Keratinocyte (primary cell): ENCODE measurements around the gene NEUROG1. TPM values are rescaled to one million over a fixed set of nuclear protein-coding genes. Genes with fewer than 3 reads are reported as not detected.
A peak's percentile ranks its signal among the peaks of the same experiment; 100 is the strongest.

Experiments
- DNase-seq: peaks from one replicate; pipeline ENCODE4 v3.0.0-alpha.2; 2011; ENCODE audit warnings: low read depth, missing footprints, low spot score
- FAIRE-seq: peaks from 2 replicates; lab custom pipeline; 2011; peaks lifted over from hg19 to GRCh38; lab: Jason Lieb, UNC
- H2AFZ ChIP-seq: 2 replicates; pipeline ENCODE4 v1.6.0; 2012; ENCODE audit warnings: low read length, control low read depth, inconsistent platforms; ENCODE audit not compliant: control insufficient read depth
- H3K27ac ChIP-seq: 2 replicates; pipeline ENCODE4 v1.5.1; 2011; ENCODE audit warnings: low read length; ENCODE audit not compliant: control insufficient read depth, insufficient read depth
- H3K27me3 ChIP-seq: 3 replicates; pipeline ENCODE4 v1.6.0; 2011; ENCODE audit warnings: low read length; ENCODE audit not compliant: control insufficient read depth, insufficient read depth; ENCODE audit errors: extremely low read depth
- H3K36me3 ChIP-seq, 2 experiments: 2 replicates in 1 of 2; 3 replicates in 1 of 2; pipeline ENCODE4 v1.5.1; 2011; ENCODE audit warnings: low read length in 2 of 2, mild to moderate bottlenecking in 1 of 2; ENCODE audit not compliant: control insufficient read depth in 2 of 2, insufficient read depth in 2 of 2; ENCODE audit errors: extremely low read depth in 1 of 2
- H3K4me1 ChIP-seq: 3 replicates; pipeline ENCODE4 v1.5.1; 2011; ENCODE audit warnings: low read length; ENCODE audit not compliant: control insufficient read depth, insufficient read depth; ENCODE audit errors: extremely low read depth
- H3K4me2 ChIP-seq: 3 replicates; pipeline ENCODE4 v1.6.0; 2011; ENCODE audit warnings: low read depth, low read length; ENCODE audit not compliant: control insufficient read depth, insufficient read depth; ENCODE audit errors: extremely low read depth
- H3K4me3 ChIP-seq, 3 experiments: fragments of 200-600 bp in 1 of 3; sonication (generic) in 1 of 3; 2 replicates in 2 of 3; 3 replicates in 1 of 3; pipeline ENCODE4 v1.5.1; 2011 to 2016; ENCODE audit warnings: low read length in 3 of 3, mild to moderate bottlenecking in 3 of 3, control low read depth in 2 of 3, inconsistent platforms in 1 of 3, low read depth in 1 of 3, mixed read lengths in 1 of 3, mixed run types in 1 of 3, moderate library complexity in 1 of 3; ENCODE audit not compliant: control insufficient read depth in 2 of 3, insufficient read depth in 2 of 3; ENCODE audit errors: extremely low read depth in 1 of 3
- H3K79me2 ChIP-seq: 2 replicates; pipeline ENCODE4 v1.6.0; 2012; ENCODE audit warnings: low read length; ENCODE audit not compliant: control insufficient read depth, insufficient read depth
- H3K9ac ChIP-seq: 3 replicates; pipeline ENCODE4 v1.6.0; 2011; ENCODE audit warnings: low read length; ENCODE audit not compliant: control insufficient read depth, insufficient read depth; ENCODE audit errors: extremely low read depth
- H3K9me1 ChIP-seq: 3 replicates; pipeline ENCODE4 v1.6.0; 2011; ENCODE audit warnings: low read length; ENCODE audit not compliant: control insufficient read depth, insufficient read depth; ENCODE audit errors: extremely low read depth
- H3K9me3 ChIP-seq: 2 replicates; pipeline ENCODE4 v1.5.1; 2012; ENCODE audit warnings: low read depth, low read length; ENCODE audit not compliant: control insufficient read depth
- H4K20me1 ChIP-seq: 3 replicates; pipeline ENCODE4 v1.6.0; 2011; ENCODE audit warnings: low read length; ENCODE audit not compliant: control insufficient read depth, insufficient read depth; ENCODE audit errors: extremely low read depth
- EZH2 ChIP-seq: IDR thresholded peaks from one replicate; pipeline ENCODE4 v1.6.1; 2012; ENCODE audit warnings: inconsistent platforms, mild to moderate bottlenecking, low read length, moderate library complexity
- dilution Hi-C: fragments of 300-500 bp; cut with MboI; formaldehyde crosslinking; loops from one replicate; pipeline ENCODE4 v1.7.0; 2020; ENCODE audit warnings: low sequenced_read_pairs; ENCODE audit not compliant: extremely low pct_ligation_motif_present
- polyA plus RNA-seq, 5 experiments: library from polyadenylated mRNA; depleted of rRNA in 3 of 5; stranded (reverse) in 3 of 5; stranded (forward) in 1 of 5; unstranded in 1 of 5; fragments of >200 nt; gene quantifications; 1 replicate in 1 of 5; 2 replicates in 3 of 5; 3 replicates in 1 of 5; pipeline versions ENCODE4 v1.2.1 to v1.2.3, GENCODE V29; 2011 to 2012; ENCODE audit warnings: missing spikeins in 2 of 5, low read depth in 1 of 5, low replicate concordance in 1 of 5
- TF ChIP-seq, protein P1 (sequence below), 3 experiments: IDR thresholded peaks in 1 of 3; conservative IDR thresholded peaks in 1 of 3; optimal IDR thresholded peaks in 1 of 3; 2 replicates in 2 of 3; 3 replicates in 1 of 3; pipeline versions ENCODE3 to v1.5.1; 2011; ENCODE audit warnings: low read length in 3 of 3, mild to moderate bottlenecking in 3 of 3, moderate library complexity in 2 of 3, control low read depth in 1 of 3, inconsistent platforms in 1 of 3; ENCODE audit not compliant: insufficient read depth in 2 of 3; ENCODE audit errors: extremely low read depth in 1 of 3

NEUROG1 gene
- polyA plus RNA-seq, 1 donor (not counting 4 experiments of a cell fraction or from before 2014, with no cell fraction given), result not detected

DNA sequence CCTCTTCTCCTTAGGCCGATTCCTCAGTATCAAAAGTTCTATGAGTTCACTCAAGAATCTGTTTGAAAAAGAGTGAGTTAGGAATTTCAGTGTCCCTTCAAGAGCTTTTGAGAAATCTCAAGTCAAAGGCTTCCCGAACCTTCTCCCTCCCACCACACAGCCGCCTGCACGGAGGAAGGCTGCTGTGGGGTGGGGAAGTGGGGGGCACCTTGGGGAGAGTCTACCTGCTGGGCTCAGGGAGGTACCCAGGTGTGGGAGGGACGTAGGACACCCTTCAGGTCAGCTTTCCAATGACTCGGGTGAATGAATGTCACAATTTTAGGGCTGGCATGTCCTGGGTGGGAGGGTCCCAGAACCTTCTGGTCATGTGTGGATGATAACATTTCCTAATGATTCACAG, 25.5 kb upstream of the NEUROG1 start:
- H3K9me1 ChIP-seq, result no peaks in the 10 kb centered on the region
- H3K79me2 ChIP-seq, result no peaks in the 10 kb centered on the region
- peaks cover under 1% of the 10 kb centered on the region for H3K4me1 ChIP-seq
- peaks cover 4% of the 10 kb centered on the region for H3K27me3 ChIP-seq
- no peak overlapping the region for H3K4me2 ChIP-seq
- no peak overlapping the region for H3K9ac ChIP-seq
- TF ChIP-seq, protein P1, sequence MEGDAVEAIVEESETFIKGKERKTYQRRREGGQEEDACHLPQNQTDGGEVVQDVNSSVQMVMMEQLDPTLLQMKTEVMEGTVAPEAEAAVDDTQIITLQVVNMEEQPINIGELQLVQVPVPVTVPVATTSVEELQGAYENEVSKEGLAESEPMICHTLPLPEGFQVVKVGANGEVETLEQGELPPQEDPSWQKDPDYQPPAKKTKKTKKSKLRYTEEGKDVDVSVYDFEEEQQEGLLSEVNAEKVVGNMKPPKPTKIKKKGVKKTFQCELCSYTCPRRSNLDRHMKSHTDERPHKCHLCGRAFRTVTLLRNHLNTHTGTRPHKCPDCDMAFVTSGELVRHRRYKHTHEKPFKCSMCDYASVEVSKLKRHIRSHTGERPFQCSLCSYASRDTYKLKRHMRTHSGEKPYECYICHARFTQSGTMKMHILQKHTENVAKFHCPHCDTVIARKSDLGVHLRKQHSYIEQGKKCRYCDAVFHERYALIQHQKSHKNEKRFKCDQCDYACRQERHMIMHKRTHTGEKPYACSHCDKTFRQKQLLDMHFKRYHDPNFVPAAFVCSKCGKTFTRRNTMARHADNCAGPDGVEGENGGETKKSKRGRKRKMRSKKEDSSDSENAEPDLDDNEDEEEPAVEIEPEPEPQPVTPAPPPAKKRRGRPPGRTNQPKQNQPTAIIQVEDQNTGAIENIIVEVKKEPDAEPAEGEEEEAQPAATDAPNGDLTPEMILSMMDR (optimal IDR thresholded peaks at IDR 0.05 in 1 of 3, IDR thresholded peaks at IDR 0.05 in 1 of 3, conservative IDR thresholded peaks at IDR 0.05 in 1 of 3; ENCODE audit: extremely low read depth in 1 of 3, insufficient read depth in 2 of 3, low read length in 3 of 3), result no peak
- no peak for TF ChIP-seq EZH2
- dilution Hi-C loops, result no loop called here
- H2AFZ ChIP-seq, result peak overlapping the region; percentile 68
- H3K4me3 ChIP-seq, result no peak overlapping the region
- H3K9me3 ChIP-seq, result no peaks in the 10 kb centered on the region
- H3K36me3 ChIP-seq, result no peaks in the 10 kb centered on the region
- no peak for DNase-seq
- no peaks in the 10 kb centered on the region for H4K20me1 ChIP-seq
- no peak overlapping the region for H3K27ac ChIP-seq
- no peak for FAIRE-seq

DNA sequence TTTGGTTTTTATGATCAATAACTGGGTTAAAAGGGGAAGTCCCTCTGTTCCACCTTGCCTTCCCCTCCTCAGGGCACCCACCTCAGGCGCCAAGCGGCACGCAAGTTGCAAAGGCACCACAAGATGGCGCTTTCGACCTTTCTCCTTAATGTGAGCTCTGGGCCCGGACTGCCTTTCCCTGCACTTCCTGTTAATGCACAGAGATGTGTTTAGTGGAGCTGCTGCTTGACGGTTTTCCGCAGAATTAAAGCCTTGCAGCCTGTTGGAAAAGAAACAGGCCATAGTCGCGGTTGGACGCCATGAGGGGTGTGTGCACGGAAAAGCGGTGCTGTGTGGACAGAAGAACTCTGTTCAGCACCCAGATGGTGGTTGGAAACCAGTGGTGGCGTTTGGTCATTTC, 25.1 kb upstream of the NEUROG1 start:
- FAIRE-seq (peak; percentile 76), DNase-seq (no peak)
- Histone ChIP-seq H3K79me2 (no peaks in the 10 kb centered on the region), H3K9me1 (no peaks in the 10 kb centered on the region), H3K9ac (no peak overlapping the region), H3K9me3 (no peaks in the 10 kb centered on the region), H3K4me2 (no peak overlapping the region), H3K4me1 (no peaks in the 10 kb centered on the region), H3K27ac (no peak overlapping the region), H2AFZ (peak overlapping the region; percentile 68), H3K36me3 (no peaks in the 10 kb centered on the region), H3K27me3 (peaks cover 7% of the 10 kb centered on the region), H3K4me3 (no peak overlapping the region), H4K20me1 (no peaks in the 10 kb centered on the region)
- dilution Hi-C loops, result no loop called here
- TF ChIP-seq EZH2, result no peak
- TF ChIP-seq, protein P1 (optimal IDR thresholded peaks at IDR 0.05 in 1 of 3, IDR thresholded peaks at IDR 0.05 in 1 of 3, conservative IDR thresholded peaks at IDR 0.05 in 1 of 3; ENCODE audit: extremely low read depth in 1 of 3, insufficient read depth in 2 of 3, low read length in 3 of 3), result peak; percentile 93 to 96 (median 95)
